Tibial nerve (tissue), 4 donors: Measurements from ENCODE around the gene EDN1. TPM values are rescaled to one million over a fixed set of nuclear protein-coding genes. Genes with fewer than 3 reads are reported as not detected.

Experiments used
- DNase-seq, 2 donors: peaks; one replicate each; pipeline ENCODE4 v3.0.0-alpha.2; 2019; ENCODE audit warnings: low spot score in 2 of 2
- H3K27ac ChIP-seq, 4 donors: fragments of 200-600 bp; sonication (generic) in 3 of 4; one replicate each; pipeline ENCODE4 v1.5.1; 2017 to 2019; ENCODE audit warnings: mild to moderate bottlenecking in 1 of 4
- H3K27me3 ChIP-seq, 2 donors: fragments of 200-600 bp; sonication (generic) in 1 of 2; one replicate each; pipeline versions ENCODE4 v1.5.1 to v1.6.0; 2017 to 2019
- H3K36me3 ChIP-seq, 3 donors: fragments of 200-600 bp; sonication (generic); one replicate each; pipeline ENCODE4 v1.5.1; 2018 to 2019
- H3K4me1 ChIP-seq, 4 donors: fragments of 200-600 bp; sonication (generic) in 3 of 4; one replicate each; pipeline ENCODE4 v1.5.1; 2017 to 2019
- H3K4me3 ChIP-seq, 4 donors: fragments of 200-600 bp; sonication (generic) in 3 of 4; one replicate each; pipeline ENCODE4 v1.5.1; 2017 to 2019; ENCODE audit warnings: mild to moderate bottlenecking in 1 of 4, moderate library complexity in 1 of 4
- H3K9me3 ChIP-seq, 4 donors: fragments of 200-600 bp; sonication (generic) in 3 of 4; one replicate each; pipeline ENCODE4 v1.5.1; 2017 to 2019
- EP300 ChIP-seq, 2 donors: sonication (generic); formaldehyde crosslinking; IDR thresholded peaks; one replicate each; pipeline ENCODE4 v1.6.1; 2017; ENCODE audit warnings: antibody characterized with exemption in 2 of 2, mild to moderate bottlenecking in 1 of 2
- POLR2A ChIP-seq, 2 donors: fragments of 450-650 bp; IDR thresholded peaks; one replicate each; pipeline ENCODE4 v1.6.1; 2017; ENCODE audit warnings: antibody characterized with exemption in 2 of 2, mild to moderate bottlenecking in 2 of 2, moderate library complexity in 2 of 2
- WGBS, 2 donors: methylation state at CpG; one replicate each; pipeline ENCODE4 v1.1.5; 2018; 5-methylcytosine and 5-hydroxymethylcytosine counted together
- total RNA-seq, 4 donors: library from RNA; depleted of rRNA; stranded (reverse); fragments of >200 nt; gene quantifications; one replicate each; pipeline ENCODE4 v1.1.0, GENCODE V29; 2016
- TF ChIP-seq, protein P1 (sequence below), 5 experiments: fragments of 200-600 bp in 3 of 5; fragments of 450-650 bp in 2 of 5; sonication (generic) in 3 of 5; IDR thresholded peaks; one replicate each; pipeline ENCODE4 v1.5.1; 2016 to 2019; ENCODE audit warnings: antibody characterized with exemption in 5 of 5, mild to moderate bottlenecking in 3 of 5, moderate library complexity in 2 of 5

Gene EDN1
- total RNA-seq, 4 donors from 2014 or later: 18.2 to 48.8 (median 38.3) TPM

DNA sequence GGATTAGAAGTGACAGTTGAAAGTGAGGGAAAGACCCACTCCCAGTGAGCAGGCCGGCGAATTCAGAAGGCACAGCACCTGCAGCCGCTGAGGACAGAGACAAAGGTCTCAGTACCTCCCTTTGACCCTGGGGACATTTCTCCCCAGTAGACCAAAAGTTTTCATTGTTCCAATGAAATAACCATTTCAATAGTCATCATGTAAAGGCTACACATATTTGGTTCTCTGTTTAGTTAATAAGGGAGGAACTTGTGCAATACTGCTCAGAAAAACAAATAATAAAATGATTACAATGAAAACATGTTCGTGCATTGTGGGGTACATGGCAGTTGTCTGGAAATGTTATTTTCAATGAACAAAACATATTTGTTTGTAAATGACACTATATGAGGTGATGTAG, 52.5 kb downstream of the EDN1 start:
- Histone ChIP-seq H3K9me3 (no peaks in the 10 kb centered on the region), H3K4me1 (no peaks in the 10 kb centered on the region), H3K27me3 (peaks cover 0 to 4% of the 10 kb centered on the region in 2 donors), H3K4me3 (no peak overlapping the region), H3K27ac (no peak overlapping the region), H3K36me3 (no peaks in the 10 kb centered on the region)
- DNase-seq: no peak
- TF ChIP-seq EP300 (IDR thresholded peaks at IDR 0.05) (no peak), POLR2A (IDR thresholded peaks at IDR 0.05) (no peak)
- 70 to 72% methylated on average over 4 of the region's 4 CpGs for WGBS, 2 donors

DNA sequence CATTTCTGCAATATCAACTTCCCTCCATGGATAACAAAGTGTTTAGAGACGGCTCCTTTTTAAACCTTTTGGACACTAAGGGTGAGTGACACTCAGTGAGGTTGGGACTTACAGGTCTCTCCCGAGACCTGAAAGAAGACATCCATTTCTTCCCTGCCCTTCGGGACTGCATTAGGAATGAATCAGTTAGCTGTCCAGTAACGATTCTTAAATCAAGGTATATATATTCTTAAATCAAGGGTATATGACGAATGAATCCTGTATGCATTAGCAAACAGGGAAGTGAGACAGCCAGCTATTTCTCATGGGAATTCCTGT, 52.9 kb downstream of the EDN1 start:
- Histone ChIP-seq H3K9me3 (no peaks in the 10 kb centered on the region), H3K27ac (no peak overlapping the region), H3K36me3 (no peaks in the 10 kb centered on the region), H3K27me3 (peaks cover 0 to 4% of the 10 kb centered on the region in 2 donors), H3K4me1 (no peaks in the 10 kb centered on the region), H3K4me3 (no peak overlapping the region)
- DNase-seq: no peak
- no peak for TF ChIP-seq EP300 (IDR thresholded peaks at IDR 0.05)
- no peak for TF ChIP-seq POLR2A (IDR thresholded peaks at IDR 0.05)
- TF ChIP-seq, protein P1, sequence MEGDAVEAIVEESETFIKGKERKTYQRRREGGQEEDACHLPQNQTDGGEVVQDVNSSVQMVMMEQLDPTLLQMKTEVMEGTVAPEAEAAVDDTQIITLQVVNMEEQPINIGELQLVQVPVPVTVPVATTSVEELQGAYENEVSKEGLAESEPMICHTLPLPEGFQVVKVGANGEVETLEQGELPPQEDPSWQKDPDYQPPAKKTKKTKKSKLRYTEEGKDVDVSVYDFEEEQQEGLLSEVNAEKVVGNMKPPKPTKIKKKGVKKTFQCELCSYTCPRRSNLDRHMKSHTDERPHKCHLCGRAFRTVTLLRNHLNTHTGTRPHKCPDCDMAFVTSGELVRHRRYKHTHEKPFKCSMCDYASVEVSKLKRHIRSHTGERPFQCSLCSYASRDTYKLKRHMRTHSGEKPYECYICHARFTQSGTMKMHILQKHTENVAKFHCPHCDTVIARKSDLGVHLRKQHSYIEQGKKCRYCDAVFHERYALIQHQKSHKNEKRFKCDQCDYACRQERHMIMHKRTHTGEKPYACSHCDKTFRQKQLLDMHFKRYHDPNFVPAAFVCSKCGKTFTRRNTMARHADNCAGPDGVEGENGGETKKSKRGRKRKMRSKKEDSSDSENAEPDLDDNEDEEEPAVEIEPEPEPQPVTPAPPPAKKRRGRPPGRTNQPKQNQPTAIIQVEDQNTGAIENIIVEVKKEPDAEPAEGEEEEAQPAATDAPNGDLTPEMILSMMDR (IDR thresholded peaks at IDR 0.05): no peak
- WGBS, 2 donors: 81 to 85% methylated on average over 5 of the region's 5 CpGs

DNA sequence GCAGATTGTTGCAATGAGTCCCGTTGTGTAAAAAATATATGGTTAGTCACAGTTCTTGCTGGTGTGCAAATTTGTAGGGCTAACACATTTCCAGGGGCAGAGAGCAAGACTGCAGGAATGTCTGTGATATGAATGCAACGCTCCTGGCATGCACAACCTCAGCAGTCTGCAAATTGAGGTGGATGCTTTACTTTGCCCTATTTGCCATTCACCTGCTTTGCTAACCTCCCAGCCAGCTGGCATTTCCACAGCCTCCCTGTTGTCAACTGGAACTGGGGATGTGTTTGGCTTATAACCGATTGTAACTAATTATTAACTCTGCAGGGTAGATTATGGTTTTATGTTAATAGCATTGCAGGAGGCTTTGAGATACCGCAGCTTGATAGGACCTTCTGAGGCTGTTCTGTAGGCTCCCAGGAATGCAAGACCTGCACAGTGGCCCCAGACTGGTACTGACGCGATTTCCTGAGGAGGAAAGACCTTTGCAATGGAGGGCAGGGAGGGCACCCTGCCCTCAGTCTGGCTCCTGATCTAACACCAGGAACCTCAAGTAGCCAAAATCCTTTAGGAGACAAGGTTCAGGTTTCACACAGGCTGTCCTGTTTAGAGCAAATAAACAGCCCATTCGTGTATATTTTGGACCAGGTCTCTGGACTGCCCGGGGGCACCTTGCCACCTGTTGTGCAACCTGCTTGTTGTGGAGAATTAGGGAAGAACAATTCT, 53.4 kb downstream of the EDN1 start:
- no peaks in the 10 kb centered on the region for H3K9me3 ChIP-seq
- peaks cover 0 to 4% of the 10 kb centered on the region in 2 donors for H3K27me3 ChIP-seq
- no peaks in the 10 kb centered on the region for H3K4me1 ChIP-seq
- TF ChIP-seq, protein P1 (IDR thresholded peaks at IDR 0.05): no peak
- TF ChIP-seq EP300 (IDR thresholded peaks at IDR 0.05) (no peak), POLR2A (IDR thresholded peaks at IDR 0.05) (no peak)
- no peak overlapping the region for H3K4me3 ChIP-seq
- 74 to 76% methylated on average over 8 of the region's 8 CpGs for WGBS, 2 donors
- no peak overlapping the region for H3K27ac ChIP-seq
- no peak for DNase-seq
- no peaks in the 10 kb centered on the region for H3K36me3 ChIP-seq

DNA sequence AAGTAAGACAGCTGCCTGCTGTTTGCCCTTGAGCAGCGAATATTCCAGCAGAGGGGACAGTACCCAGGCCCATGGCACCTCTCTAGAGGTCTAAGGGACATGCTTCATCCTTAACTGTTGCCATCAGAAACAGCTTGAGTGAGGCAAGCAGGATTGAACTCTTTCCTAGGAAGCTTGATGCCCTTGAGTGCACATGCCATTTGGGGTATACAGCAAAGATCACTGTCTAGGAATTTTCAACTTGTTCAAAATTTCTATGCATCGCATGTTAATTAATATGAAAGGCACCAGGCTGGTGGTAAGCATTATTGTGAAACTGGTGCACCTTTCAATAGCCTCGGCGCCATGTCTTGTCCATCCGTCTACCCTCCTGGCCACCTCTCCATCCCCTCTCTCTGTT, 54.1 kb downstream of the EDN1 start:
- Histone ChIP-seq H3K4me1 (no peaks in the 10 kb centered on the region), H3K4me3 (no peak overlapping the region), H3K27ac (no peak overlapping the region), H3K27me3 (peaks cover 0 to 4% of the 10 kb centered on the region in 2 donors), H3K36me3 (no peaks in the 10 kb centered on the region), H3K9me3 (no peaks in the 10 kb centered on the region)
- WGBS, 2 donors: 93 to 94% methylated on average over 5 of the region's 5 CpGs
- DNase-seq: no peak
- TF ChIP-seq, protein P1 (IDR thresholded peaks at IDR 0.05): no peak
- TF ChIP-seq EP300 (IDR thresholded peaks at IDR 0.05) (no peak), POLR2A (IDR thresholded peaks at IDR 0.05) (no peak)

DNA sequence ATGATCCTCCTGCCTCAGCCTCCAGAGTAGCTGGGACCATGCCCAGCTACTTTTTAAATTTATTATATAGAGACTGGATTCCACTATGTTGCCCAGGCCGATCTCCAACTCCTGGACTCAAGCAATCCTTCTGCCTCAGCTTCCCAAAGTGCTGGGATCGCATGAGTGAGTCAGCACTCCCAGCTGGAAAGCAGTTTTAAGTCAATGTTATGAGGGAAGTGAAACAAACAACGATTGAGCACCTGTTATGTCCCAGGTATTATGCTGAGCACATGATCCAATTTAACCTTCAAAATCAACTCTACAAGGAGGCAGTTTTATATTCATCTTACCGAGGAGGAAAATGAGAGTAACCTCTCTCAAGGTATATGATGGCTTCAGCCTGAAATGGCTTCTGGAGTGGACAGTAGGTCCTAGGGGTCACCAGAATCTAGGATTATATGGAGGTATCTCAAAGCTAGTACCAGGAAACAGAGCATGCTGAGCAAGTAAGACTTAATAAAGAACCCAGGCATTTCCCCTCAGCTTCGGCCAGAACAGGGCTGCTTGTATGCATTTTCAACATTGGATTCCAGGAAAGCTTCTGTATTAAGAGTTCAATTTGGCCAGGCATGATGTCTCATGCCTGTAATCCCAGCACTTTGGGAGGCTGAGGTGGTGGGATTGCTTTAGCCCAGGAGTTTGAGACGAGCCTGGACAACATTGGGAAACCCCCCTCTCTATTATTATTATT, 55.0 kb downstream of the EDN1 start:
- 74 to 76% methylated on average over 6 of the region's 6 CpGs for WGBS, 2 donors

More for the DNA sequence above, 55.0 kb downstream of the EDN1 start:
- no peaks in the 10 kb centered on the region for H3K4me1 ChIP-seq
- TF ChIP-seq, protein P1 (IDR thresholded peaks at IDR 0.05): no peak
- TF ChIP-seq POLR2A (IDR thresholded peaks at IDR 0.05) (no peak), EP300 (IDR thresholded peaks at IDR 0.05) (no peak)
- no peaks in the 10 kb centered on the region for H3K36me3 ChIP-seq
- H3K27me3 ChIP-seq: peaks cover 0 to 4% of the 10 kb centered on the region in 2 donors
- H3K4me3 ChIP-seq: no peak overlapping the region
- H3K9me3 ChIP-seq: no peaks in the 10 kb centered on the region
- no peak for DNase-seq
- no peak overlapping the region for H3K27ac ChIP-seq
